Heart left ventricle (tissue), 16 donors: ENCODE results near the gene DDX59. TPM values are rescaled to one million over a fixed set of nuclear protein-coding genes. Genes with fewer than 3 reads are reported as not detected.

Source experiments
- ATAC-seq, 4 donors: fragments of 200-7000 bp; cut with Tn5 transposase; one replicate each; pipeline ENCODE4 v1.9.1; 2020 to 2022; ENCODE audit warnings: moderate library complexity in 4 of 4, mild to moderate bottlenecking in 3 of 4, moderate number of reproducible peaks in 1 of 4
- DNase-seq, 5 donors: peaks; one replicate each; pipeline ENCODE4 v3.0.0-alpha.2; 2020
- H3K27ac ChIP-seq, 12 donors: fragments of 200-600 bp; sonication (generic) in 4 of 12; one replicate each; pipeline versions ENCODE4 v1.5.0 to v1.8.0; 2016 to 2022; ENCODE audit warnings: mild to moderate bottlenecking in 2 of 12
- H3K27me3 ChIP-seq, 9 donors: fragments of 200-600 bp; sonication (generic) in 2 of 9; one replicate each; pipeline versions ENCODE4 v1.5.1 to v1.8.0; 2016 to 2022; ENCODE audit warnings: mild to moderate bottlenecking in 3 of 9
- H3K36me3 ChIP-seq, 9 donors: fragments of 200-600 bp; sonication (generic) in 2 of 9; one replicate each; pipeline versions ENCODE4 v1.5.0 to v1.8.0; 2018 to 2022; ENCODE audit warnings: mild to moderate bottlenecking in 2 of 9
- H3K4me1 ChIP-seq, 12 donors: fragments of 200-600 bp; sonication (generic) in 4 of 12; one replicate each; pipeline versions ENCODE4 v1.5.0 to v1.8.0; 2016 to 2022; ENCODE audit warnings: mild to moderate bottlenecking in 3 of 12
- H3K4me3 ChIP-seq, 12 donors: fragments of 200-600 bp; sonication (generic) in 4 of 12; one replicate each; pipeline versions ENCODE4 v1.5.0 to v1.8.0; 2017 to 2022; ENCODE audit warnings: mild to moderate bottlenecking in 9 of 12, moderate library complexity in 4 of 12
- H3K9me3 ChIP-seq, 12 donors: fragments of 200-600 bp; sonication (generic) in 4 of 12; one replicate each; pipeline versions ENCODE4 v1.5.0 to v1.8.0; 2016 to 2022; ENCODE audit warnings: mild to moderate bottlenecking in 1 of 12
- POLR2A ChIP-seq, 2 donors: fragments of 450-650 bp; IDR thresholded peaks; one replicate each; pipeline ENCODE4 v1.6.1; 2017; ENCODE audit warnings: antibody characterized with exemption in 2 of 2, mild to moderate bottlenecking in 2 of 2, moderate library complexity in 2 of 2
- WGBS, 4 donors: extraction: QIAGEN DNeasy Blood & Tissue Kit in 2 of 4; methylation state at CpG; one replicate each; pipeline versions ENCODE4 v1.1.5 to v1.1.7; 2013 to 2018; 5-methylcytosine and 5-hydroxymethylcytosine counted together
- intact Hi-C, 10 donors: fragments of 100-400 bp; cut with DNase I; formaldehyde crosslinking; loops; one replicate each; pipeline versions ENCODE4 v1.11.1 to v1.14.2; 2022
- polyA plus RNA-seq, 2 donors: library from polyadenylated mRNA; stranded (reverse); fragments of 200-250 nt; gene quantifications; one replicate each; pipeline ENCODE4 v1.2.3, GENCODE V29; 2013
- total RNA-seq, 9 donors: library from RNA; depleted of rRNA in 2 of 9; stranded (reverse); fragments of >200 nt in 2 of 9; fragmentation: NEBNext Ultra II Directional in 3 of 9; extraction: Animal tissue kit (Norgen Biotek cat#: 25700) in 3 of 9; gene quantifications; one replicate each; pipeline versions ENCODE4 v1.1.0 to v1.2.4, GENCODE V29; 2016 to 2023
- TF ChIP-seq, protein P1 (sequence below), 12 donors: fragments of 200-600 bp; sonication (generic) in 4 of 12; IDR thresholded peaks; one replicate each; pipeline versions ENCODE4 v1.5.0 to v1.8.0; 2018 to 2022; ENCODE audit warnings: antibody characterized with exemption in 12 of 12, mild to moderate bottlenecking in 5 of 12
- donor health status: ischemic (EF 13 %, LVEDD 7.1; RV severe dilation, severe dysfunction).
- donor health status: healthy with polysubstance abuse.
- donor health status: DM: no; HTN: yes; CAD: no.
- donor health status: DM: no; HTN: no; CAD: no.
- donor health status: ischemic (EF 25% LVEDD 6.9; RV normal size, moderate dysfunction).
- donor health status: ischemic (EF 25% LVEDD 5.7; RV mildly dilated, moderate dysfunction).
- donor health status: healthy.
- donor health status: DM: yes; HTN: yes; CAD: no.
- donor health status: ischemic (EF 35%, LVEDD 5.7; RV mildly dilated, moderate dysfunction).
- donor health status: nonischemic (EF 11% LVEDD 7.7; RV severe dilation, severe dysfunction).
- donor health status: DM: yes; HTN: yes; CAD: no.
- donor health status: PGD.
- donor health status: ischemic (EF 29% LVEDD 5.4; RV normal size, mild dysfunction).
- donor health status: nonischemic (EF 23%, LVEDD 6.1; RV moderate dilation, normal function).

DDX59 gene
- total and polyA plus RNA-seq, 11 donors: 10.0 to 21.6 (median 15.5) TPM

DNA sequence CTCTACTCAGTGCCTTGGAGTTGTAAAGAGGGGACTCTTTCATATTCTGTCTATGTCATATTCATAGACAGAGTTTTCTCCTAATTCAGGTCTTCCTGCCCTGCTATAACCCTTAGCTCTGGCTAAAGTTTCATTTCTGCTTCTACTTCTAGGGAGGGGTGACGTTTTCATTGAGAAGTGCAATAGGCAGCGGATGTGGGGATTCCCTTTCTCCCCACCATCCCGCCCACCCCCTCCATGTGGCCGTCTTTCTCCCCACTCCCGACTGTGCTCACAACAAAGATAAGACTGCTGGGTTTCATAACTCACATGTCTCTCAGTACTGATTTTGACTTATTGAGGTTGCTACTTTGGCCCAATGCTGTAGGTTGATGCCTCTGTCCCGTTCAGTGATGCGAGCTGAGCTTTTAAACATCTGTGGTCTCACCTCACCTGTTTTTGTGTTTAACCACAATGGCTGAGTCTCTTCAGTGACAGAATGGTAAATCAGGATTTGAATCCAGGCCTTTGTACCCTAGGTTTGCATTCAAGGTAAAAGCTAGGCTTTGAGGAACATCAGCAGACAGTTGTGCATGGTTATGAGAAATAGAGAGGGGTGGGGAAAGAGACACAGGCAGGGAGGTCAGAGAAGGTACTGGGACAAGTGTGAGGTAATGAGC lies 41.4 kb downstream of the DDX59 start:
- DNase-seq: no peak
- no peak overlapping the region for H3K4me3 ChIP-seq
- H3K4me1 ChIP-seq: peaks cover 0 to 13% (median 0%) of the 10 kb centered on the region in 12 donors
- ATAC-seq: peak in 2 of 4 donors; percentile 37 to 46
- H3K27ac ChIP-seq: no peak overlapping the region
- intact Hi-C loops: loop anchor here in 8 of 10 donors (5.0 to 10.0 kb wide), 5 partner anchors 34 to 416 kb away; partner anchors contain the start of gene KIF21B (in 1 of the 8)
- H3K9me3 ChIP-seq: no peaks in the 10 kb centered on the region
- WGBS, 4 donors: 72 to 85% (median 74%) methylated on average over 7 of the region's 7 CpGs
- H3K27me3 ChIP-seq: no peaks in the 10 kb centered on the region
- H3K36me3 ChIP-seq: no peaks in the 10 kb centered on the region
- no peak for TF ChIP-seq POLR2A (IDR thresholded peaks at IDR 0.05)
- TF ChIP-seq, protein P1, sequence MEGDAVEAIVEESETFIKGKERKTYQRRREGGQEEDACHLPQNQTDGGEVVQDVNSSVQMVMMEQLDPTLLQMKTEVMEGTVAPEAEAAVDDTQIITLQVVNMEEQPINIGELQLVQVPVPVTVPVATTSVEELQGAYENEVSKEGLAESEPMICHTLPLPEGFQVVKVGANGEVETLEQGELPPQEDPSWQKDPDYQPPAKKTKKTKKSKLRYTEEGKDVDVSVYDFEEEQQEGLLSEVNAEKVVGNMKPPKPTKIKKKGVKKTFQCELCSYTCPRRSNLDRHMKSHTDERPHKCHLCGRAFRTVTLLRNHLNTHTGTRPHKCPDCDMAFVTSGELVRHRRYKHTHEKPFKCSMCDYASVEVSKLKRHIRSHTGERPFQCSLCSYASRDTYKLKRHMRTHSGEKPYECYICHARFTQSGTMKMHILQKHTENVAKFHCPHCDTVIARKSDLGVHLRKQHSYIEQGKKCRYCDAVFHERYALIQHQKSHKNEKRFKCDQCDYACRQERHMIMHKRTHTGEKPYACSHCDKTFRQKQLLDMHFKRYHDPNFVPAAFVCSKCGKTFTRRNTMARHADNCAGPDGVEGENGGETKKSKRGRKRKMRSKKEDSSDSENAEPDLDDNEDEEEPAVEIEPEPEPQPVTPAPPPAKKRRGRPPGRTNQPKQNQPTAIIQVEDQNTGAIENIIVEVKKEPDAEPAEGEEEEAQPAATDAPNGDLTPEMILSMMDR (IDR thresholded peaks at IDR 0.05): no peak

GRCh38 chr1:200627575-200628222 lies 42.0 kb downstream of the DDX59 start:
- no peak for TF ChIP-seq POLR2A (IDR thresholded peaks at IDR 0.05)
- TF ChIP-seq, protein P1 (IDR thresholded peaks at IDR 0.05): no peak
- DNase-seq: no peak
- Histone ChIP-seq H3K27ac (peak overlapping the region in 1 of 12 donors; percentile 10), H3K36me3 (no peaks in the 10 kb centered on the region), H3K4me3 (no peak overlapping the region), H3K9me3 (no peaks in the 10 kb centered on the region), H3K27me3 (no peaks in the 10 kb centered on the region), H3K4me1 (peaks cover 0 to 13% (median 0%) of the 10 kb centered on the region in 12 donors)
- ATAC-seq: no peak
- 82 to 100% (median 89%) methylated on average over 1 of the region's 1 CpG for WGBS, 4 donors
- intact Hi-C loops: loop anchor here in 8 of 10 donors (5.0 to 10.0 kb wide), 5 partner anchors 35 to 417 kb away; partner anchors contain the start of gene KIF21B (in 1 of the 8)

DNA sequence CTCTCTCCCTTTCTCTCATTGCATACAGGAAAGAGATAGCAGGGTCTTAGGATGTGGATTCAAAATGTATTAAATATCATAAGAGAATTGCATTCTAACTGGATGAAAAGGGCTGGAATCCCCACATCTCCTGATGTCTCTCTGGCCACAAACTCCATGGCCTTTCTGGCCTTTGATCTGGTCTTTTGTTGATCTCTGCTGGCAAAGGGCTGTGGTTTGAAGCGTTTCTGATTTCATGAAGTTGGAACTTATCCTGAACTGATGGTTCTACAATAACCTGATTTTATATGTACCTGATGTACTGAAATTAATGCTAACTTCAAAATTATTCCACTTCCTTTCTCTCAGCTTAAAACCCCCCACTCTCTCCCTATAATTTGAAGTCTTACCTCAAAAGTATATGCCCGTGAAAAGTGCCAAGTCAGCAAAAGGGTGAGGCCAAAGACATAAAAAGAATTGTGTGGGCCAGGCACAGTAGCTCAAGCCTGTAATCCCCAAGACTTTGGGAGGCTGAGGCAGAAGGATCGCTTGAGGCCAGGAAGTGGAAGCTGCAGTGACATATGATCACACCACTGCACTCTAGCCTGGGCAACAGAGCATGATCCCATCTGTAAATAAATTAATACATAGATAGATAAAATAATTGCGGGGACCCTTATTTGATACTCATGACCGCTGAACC lies 42.7 kb downstream of the DDX59 start:
- DNase-seq: no peak
- TF ChIP-seq, protein P1 (IDR thresholded peaks at IDR 0.05): no peak
- TF ChIP-seq POLR2A (IDR thresholded peaks at IDR 0.05): no peak
- Histone ChIP-seq H3K27me3 (no peaks in the 10 kb centered on the region), H3K9me3 (no peaks in the 10 kb centered on the region), H3K27ac (peak overlapping the region in 1 of 12 donors; percentile 10), H3K36me3 (no peaks in the 10 kb centered on the region), H3K4me1 (peaks cover 0 to 13% (median 0%) of the 10 kb centered on the region in 12 donors), H3K4me3 (no peak overlapping the region)
- intact Hi-C loops: loop anchor here in 8 of 10 donors (5.0 to 10.0 kb wide), 5 partner anchors 35 to 418 kb away; partner anchors contain the start of gene KIF21B (in 1 of the 8)
- 73 to 94% (median 84%) methylated on average over 5 of the region's 5 CpGs for WGBS, 4 donors
- no peak for ATAC-seq
